Esophagus muscularis mucosa (tissue), 4 donors: ENCODE results near the gene NFAT5. TPM values are rescaled to one million over a fixed set of nuclear protein-coding genes. Genes with fewer than 3 reads are reported as not detected.

Experiments
- DNase-seq: peaks from one replicate; pipeline ENCODE4 v3.0.0-alpha.2; 2017; ENCODE audit errors: extremely low spot score
- H3K27ac ChIP-seq, 4 donors: fragments of 200-600 bp; sonication (generic); replicated peaks in 1 of 4; 1 replicate in 3 of 4; 2 replicates in 1 of 4; pipeline ENCODE4 v1.5.1; 2016 to 2019; ENCODE audit warnings: mild to moderate bottlenecking in 1 of 4
- H3K27me3 ChIP-seq, 4 donors: fragments of 200-600 bp; sonication (generic); one replicate each; pipeline versions ENCODE4 v1.5.1 to v1.6.0; 2016 to 2019
- H3K36me3 ChIP-seq, 4 donors: fragments of 200-600 bp; sonication (generic); one replicate each; pipeline ENCODE4 v1.5.1; 2016 to 2019
- H3K4me1 ChIP-seq, 4 donors: fragments of 200-600 bp; sonication (generic); one replicate each; pipeline ENCODE4 v1.5.1; 2016 to 2019
- H3K4me3 ChIP-seq, 4 donors: fragments of 200-600 bp; sonication (generic); 1 replicate in 2 of 4; 2 replicates in 2 of 4; pipeline ENCODE4 v1.5.1; 2016 to 2019; ENCODE audit warnings: mild to moderate bottlenecking in 4 of 4, moderate library complexity in 1 of 4
- H3K9me3 ChIP-seq, 4 donors: fragments of 200-600 bp; sonication (generic); 1 replicate in 3 of 4; 2 replicates in 1 of 4; pipeline ENCODE4 v1.5.1; 2016 to 2019
- CTCF ChIP-seq, 3 experiments: fragments of 200-600 bp in 2 of 3; fragments of 450-650 bp in 1 of 3; sonication (generic) in 2 of 3; IDR thresholded peaks; one replicate each; pipeline ENCODE4 v1.5.1; 2017 to 2019; ENCODE audit warnings: antibody characterized with exemption in 3 of 3, mild to moderate bottlenecking in 2 of 3, moderate library complexity in 1 of 3
- EP300 ChIP-seq: sonication (generic); formaldehyde crosslinking; IDR thresholded peaks from one replicate; pipeline ENCODE4 v1.6.1; 2017; ENCODE audit warnings: antibody characterized with exemption
- POLR2A ChIP-seq: fragments of 450-650 bp; IDR thresholded peaks from one replicate; pipeline ENCODE4 v1.6.1; 2017; ENCODE audit warnings: antibody characterized with exemption, moderate library complexity, mild to moderate bottlenecking, low read depth
- POLR2AphosphoS5 ChIP-seq, 2 donors: sonication (generic); formaldehyde crosslinking; IDR thresholded peaks; one replicate each; pipeline ENCODE4 v1.6.1; 2017; ENCODE audit warnings: antibody characterized with exemption in 2 of 2
- WGBS: methylation state at CpG from one replicate; pipeline ENCODE4 v1.1.5; 2018; 5-methylcytosine and 5-hydroxymethylcytosine counted together
- intact Hi-C: fragments of 100-400 bp; cut with DNase I; formaldehyde crosslinking; loops from one replicate; pipeline ENCODE4 v1.15.1; 2023
- small RNA-seq, 3 donors: library from RNA; depleted of rRNA; stranded (forward); fragments of <200 nt; gene quantifications; one replicate each; pipeline ENCODE3, GENCODE V24; 2016
- total RNA-seq, 4 donors: library from RNA; depleted of rRNA; stranded (reverse); fragments of >200 nt; gene quantifications; one replicate each; pipeline versions ENCODE4 v1.1.0 to v1.2.1, GENCODE V29; 2016

The NFAT5 gene
- total RNA-seq, 4 donors from 2014 or later = 47.1 to 68.4 (median 59.6) TPM

DNA sequence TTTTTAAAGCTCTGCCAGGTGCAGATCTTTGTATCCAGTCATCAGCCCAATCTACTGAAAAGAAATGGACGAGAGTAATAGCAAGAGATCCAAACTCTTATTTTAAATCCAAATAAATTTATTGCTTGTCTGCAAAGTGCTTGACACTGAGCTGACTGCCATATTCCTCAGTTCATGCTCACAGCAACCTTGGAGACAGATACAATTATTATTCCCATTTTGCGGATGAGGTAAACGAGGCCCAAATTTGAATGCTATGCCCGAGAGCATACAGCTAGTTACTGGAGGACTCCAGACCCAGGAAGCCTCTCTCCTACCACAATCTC is 188.3 kb downstream of the NFAT5 start:
- intact Hi-C loops = loop anchor here (1.0 to 10.0 kb wide), 3 partner anchors 45 to 357 kb away; partner anchors contain the start of gene NFAT5

More for the DNA sequence above, 188.3 kb downstream of the NFAT5 start:
- peaks cover 18 to 31% (median 22%) of the 10 kb centered on the region in 4 donors for H3K4me1 ChIP-seq
- no peak for DNase-seq
- H3K27me3 ChIP-seq = no peaks in the 10 kb centered on the region
- peak overlapping the region; percentile 81 to 90 (median 82) for H3K4me3 ChIP-seq
- H3K9me3 ChIP-seq = no peaks in the 10 kb centered on the region
- peak overlapping the region; percentile 72 to 84 (median 75) for H3K27ac ChIP-seq
- 12% methylated on average over 4 of the region's 4 CpGs for WGBS
- TF ChIP-seq EP300 (no peak), CTCF (IDR thresholded peaks at IDR 0.05) (no peak), POLR2A (no peak), POLR2AphosphoS5 (IDR thresholded peaks at IDR 0.05) (no peak)
- peaks cover 23 to 34% (median 30%) of the 10 kb centered on the region in 4 donors for H3K36me3 ChIP-seq

Small RNA genes lying within 50 kb of the gene (small RNA-seq; reads per million reads assigned to genes)
- 0 reads per million in 3 donors for gene MIR1538

Other genes starting within 250 kb of the NFAT5 start
- gene PDF, start 235.4 kb upstream of the NFAT5 start, total RNA-seq = 10 to 100 TPM in 3 of 4 donors, 1 to 10 TPM in 1; 5.4 to 17.5 (median 12.6) TPM
- 10 to 100 TPM; 26.3 to 56.7 (median 46.0) TPM for gene COG8, start 226.4 kb upstream of the NFAT5 start, total RNA-seq
- 10 to 100 TPM in 3 of 4 donors, 1 to 10 TPM in 1; 7.9 to 18.2 (median 11.3) TPM for gene NIP7, start 226.2 kb upstream of the NFAT5 start, total RNA-seq
- not detected for gene TMED6, start 214.2 kb upstream of the NFAT5 start, total RNA-seq
- gene TERF2, start 180.0 kb upstream of the NFAT5 start, total RNA-seq = 10 to 100 TPM; 15.9 to 28.0 (median 20.6) TPM
- gene CYB5B, start 141.3 kb upstream of the NFAT5 start, total RNA-seq = 10 to 100 TPM; 26.7 to 31.2 (median 29.1) TPM
- 100 to 1,000 TPM in 2 of 4 donors, 10 to 100 TPM in 2; 54.5 to 114 (median 96.3) TPM for gene NQO1, start 160.6 kb downstream of the NFAT5 start, total RNA-seq
- gene NOB1, start 189.0 kb downstream of the NFAT5 start, total RNA-seq = 10 to 100 TPM; 22.4 to 39.2 (median 30.3) TPM
- 10 to 100 TPM; 21.9 to 32.8 (median 27.8) TPM for gene WWP2, start 196.4 kb downstream of the NFAT5 start, total RNA-seq